HG03442 (cell line): ENCODE results near the gene TMEM221.
A peak's percentile ranks its signal among the peaks of the same experiment; 100 is the strongest.

Experiments
- ATAC-seq: cut with Tn5 transposase; IDR thresholded peaks from one replicate; pipeline ENCODE4 v1.9.1; 2021; ENCODE audit warnings: mild to moderate bottlenecking, moderate library complexity; ENCODE audit not compliant: unreplicated experiment

TMEM221 gene

GRCh38 chr19:17473041-17473440 lies 24.6 kb upstream of the TMEM221 start:
- no peak for ATAC-seq

DNA sequence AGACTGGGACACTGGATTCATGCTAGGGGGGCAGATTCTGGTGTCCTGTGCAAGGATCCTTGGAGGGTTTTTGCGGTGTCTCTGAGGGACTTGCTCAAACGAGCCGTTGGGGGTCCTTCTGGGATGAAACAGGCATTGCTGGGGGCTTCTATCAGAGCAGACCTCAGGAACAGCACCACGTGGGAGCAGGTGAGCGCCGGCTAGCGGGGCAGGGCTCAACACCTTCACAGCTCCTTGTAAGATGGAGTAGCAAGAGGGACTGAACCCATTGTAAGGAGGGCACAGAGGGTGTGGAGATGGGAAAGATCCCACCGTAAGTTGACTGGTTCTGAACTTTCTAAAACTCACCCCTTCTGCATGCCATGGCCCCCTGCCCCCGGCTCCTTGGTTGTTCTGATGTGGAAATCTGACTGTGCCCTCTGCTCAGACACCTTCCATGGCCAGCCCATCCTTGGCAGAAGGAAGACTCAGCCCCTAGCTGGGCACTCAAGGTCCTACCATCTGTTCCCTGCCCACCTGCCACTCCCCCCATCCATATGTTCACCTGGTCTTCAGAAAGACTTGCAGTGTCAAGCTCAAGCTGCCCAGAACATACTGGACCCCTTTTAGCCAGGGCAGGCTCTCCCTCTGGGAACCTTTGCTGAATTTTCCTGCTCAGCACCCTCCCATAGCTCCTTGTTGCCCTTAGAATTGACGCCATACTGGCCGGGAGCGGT lies 23.1 kb upstream of the TMEM221 start:
- ATAC-seq = no peak

- ATAC-seq = peak; percentile 68
These were observed 21.8 kb upstream of the TMEM221 start, which contains the start of gene SLC27A1 for GRCh38 chr19:17470068-17470841. TSS of gene SLC27A1 (plus strand) at chr19:17470524. CDS start at chr19:17470541, 17 bp downstream.

- ATAC-seq = peak; percentile 48
These were observed 21.1 kb upstream of the TMEM221 start for GRCh38 chr19:17469481-17470067.

- ATAC-seq = no peak
These were observed 20.6 kb upstream of the TMEM221 start for GRCh38 chr19:17469092-17469480.

DNA sequence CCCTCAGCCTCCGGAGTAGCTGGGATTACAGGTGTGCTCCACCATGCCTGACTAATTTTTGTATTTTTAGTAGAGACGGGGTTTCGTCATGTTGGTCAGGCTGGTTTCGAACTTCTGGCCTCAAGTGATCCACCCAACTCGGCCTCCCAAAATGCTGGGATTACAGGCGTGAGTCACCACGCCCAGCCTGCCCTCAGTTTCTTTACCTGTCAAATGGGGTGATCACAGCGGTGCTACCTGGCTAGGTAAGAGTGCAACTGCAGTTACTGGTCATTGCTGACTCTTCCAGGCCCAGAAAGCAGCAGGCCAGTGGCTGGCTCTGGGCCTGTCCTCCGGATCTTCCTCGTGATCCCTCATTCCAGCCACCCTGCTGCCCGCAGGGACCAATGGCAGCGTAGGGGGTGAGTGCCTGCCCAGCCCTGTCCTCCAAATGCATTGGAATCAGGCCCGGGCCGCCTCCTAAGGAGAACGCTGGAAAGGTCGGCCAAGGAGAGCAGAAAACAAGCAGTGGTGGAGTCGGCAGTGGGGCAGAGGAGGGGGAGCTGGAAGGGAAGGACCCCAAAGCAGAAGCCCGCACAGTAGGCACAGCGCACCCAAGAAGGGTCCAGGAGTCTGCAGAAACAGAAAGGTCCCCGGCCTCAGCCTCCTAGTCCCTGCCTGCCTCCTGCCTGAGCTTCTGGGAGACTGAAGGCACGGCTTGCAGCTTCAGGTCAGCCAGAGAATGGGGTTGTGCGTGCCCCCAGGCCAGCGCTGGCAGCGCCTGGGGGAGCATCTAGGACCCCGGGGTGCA lies 20.0 kb upstream of the TMEM221 start:
- ATAC-seq = no peak

DNA sequence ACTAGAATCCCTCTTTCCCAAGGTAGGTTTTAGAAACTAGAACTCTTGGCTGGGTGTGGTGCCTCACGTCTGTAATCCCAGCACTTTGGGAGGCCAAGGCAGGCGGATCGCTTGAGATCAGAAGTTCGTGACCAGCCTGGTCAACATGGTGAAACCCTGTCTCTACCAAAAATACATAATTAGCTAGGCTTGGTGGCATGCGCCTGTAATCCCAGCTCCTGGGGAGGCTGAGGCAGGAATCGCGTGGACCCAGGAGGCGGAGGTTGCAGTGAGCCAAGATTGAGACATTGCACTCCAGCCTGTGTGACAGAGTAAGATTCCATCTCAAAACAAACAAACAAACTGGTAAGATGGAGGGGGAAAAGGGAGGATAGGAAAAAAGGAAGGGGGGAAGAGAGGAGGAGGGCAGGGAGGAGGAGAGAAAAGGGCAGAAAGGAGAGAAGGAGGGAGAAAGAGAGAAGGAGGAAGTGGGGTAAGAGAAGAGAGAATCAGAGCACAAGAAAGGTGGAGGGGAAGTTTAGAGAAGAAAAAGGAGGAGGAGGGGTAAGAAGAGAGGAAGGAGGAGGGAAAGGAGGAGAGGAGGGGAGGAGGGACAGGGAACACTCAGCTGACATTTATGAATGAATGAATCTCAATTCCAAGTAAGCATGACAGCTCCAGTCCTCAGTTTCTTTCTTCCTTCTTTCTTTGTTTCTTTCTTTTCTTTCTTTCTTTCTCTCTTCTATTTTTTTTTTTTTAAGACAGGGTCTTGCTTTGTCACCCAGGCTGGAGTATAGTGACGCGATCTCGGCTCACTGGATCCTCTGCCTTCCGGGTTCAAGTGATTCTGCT lies 19.2 kb upstream of the TMEM221 start:
- no peak for ATAC-seq

- no peak for ATAC-seq
These were observed 18.0 kb upstream of the TMEM221 start for GRCh38 chr19:17466487-17466850.

DNA sequence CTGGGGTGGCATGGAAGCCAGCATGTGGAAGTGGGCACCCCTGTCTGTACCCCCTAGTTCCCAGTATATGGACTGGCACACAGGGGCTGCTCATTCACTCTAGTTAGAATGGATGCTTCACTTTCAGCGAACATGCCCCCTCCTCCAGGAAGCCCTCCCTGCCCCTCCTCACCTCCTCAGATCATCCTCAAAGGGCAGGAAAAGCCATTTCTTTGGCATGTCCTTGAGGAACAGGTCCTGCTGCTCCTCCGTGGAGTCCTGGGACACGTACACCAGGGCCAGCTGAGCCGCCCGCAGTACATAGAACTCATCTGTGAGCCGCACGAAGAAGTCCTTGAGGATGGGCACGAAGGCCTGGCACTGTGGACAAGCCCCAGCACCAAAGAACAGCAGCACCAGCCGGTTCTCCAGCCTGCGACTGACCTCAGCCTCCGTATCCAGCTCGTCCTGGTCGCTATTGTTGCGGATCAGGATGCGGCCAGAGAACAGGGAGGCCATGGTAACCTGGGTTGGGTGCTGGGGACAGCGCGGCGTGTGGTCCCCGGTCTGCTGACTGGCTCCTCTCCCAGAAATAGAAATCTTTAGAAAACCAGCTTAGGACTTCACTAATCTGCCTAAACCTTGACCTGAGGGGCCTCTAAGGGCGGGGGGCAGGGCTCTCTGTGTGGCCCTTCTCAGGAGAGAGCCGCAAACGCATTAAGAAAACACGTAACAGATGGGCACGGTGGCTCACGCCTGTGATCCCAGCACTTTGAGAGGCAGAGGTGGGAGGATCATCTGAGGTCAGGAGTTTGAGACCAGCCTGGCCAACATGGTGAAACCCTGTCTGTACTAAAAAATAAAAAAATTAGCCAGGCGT lies 12.1 kb upstream of the TMEM221 start, which contains the start of gene NXNL1:
Gene NXNL1, minus strand, starts transcription at position 555 of the 859 bp plus-strand sequence. Its CDS starts 57 bp downstream, at position 498.
- ATAC-seq = no peak

GRCh38 chr19:17458970-17459369 lies 10.5 kb upstream of the TMEM221 start:
- ATAC-seq = no peak

DNA sequence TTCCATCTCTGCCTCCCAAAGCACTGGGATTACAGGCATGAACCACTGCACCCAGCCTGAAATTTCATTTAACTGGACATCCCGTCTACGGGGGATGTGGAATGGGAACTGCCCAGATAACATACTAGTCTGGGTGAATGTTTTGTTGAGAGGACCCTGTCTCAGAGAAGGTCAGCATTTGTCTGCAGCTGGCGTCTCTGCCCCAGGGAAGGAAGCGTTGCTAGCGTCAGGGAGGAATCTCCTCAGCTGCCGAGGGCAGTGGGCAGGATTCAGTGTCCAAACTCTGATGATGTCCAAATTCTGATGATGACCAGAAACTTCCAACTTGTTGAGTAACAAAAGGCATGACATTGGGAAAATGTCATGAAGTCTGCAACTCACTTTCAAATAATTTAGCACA lies 9.1 kb upstream of the TMEM221 start:
- no peak for ATAC-seq

- ATAC-seq = no peak
These were observed 7.7 kb upstream of the TMEM221 start for GRCh38 chr19:17456127-17456526.

GRCh38 chr19:17455308-17456123 lies 7.0 kb upstream of the TMEM221 start:
- no peak for ATAC-seq

DNA sequence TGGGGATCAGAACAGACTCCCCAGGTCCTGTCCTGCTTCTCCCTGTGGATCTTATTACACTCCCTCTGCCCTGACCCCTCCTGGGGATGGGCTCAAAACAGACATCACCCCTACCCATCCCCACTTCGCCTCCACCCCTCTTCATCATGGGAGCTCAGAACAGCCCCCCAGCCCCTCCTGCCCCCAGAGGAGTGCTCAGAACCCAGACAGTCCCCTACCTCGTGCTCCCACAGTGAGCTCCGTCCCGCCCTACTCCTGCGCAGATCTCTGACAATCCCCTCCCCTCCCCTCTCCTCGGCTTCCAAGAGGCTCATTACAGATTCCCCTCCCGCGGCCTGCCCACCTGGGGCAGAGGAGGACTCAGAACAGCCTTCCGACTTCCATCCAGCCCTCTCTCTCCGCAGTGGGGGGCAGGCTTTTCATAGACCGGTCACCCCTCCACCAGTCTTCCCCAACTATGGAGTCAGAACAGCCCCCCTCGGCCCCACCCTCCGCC lies 6.2 kb upstream of the TMEM221 start:
- ATAC-seq = no peak

DNA sequence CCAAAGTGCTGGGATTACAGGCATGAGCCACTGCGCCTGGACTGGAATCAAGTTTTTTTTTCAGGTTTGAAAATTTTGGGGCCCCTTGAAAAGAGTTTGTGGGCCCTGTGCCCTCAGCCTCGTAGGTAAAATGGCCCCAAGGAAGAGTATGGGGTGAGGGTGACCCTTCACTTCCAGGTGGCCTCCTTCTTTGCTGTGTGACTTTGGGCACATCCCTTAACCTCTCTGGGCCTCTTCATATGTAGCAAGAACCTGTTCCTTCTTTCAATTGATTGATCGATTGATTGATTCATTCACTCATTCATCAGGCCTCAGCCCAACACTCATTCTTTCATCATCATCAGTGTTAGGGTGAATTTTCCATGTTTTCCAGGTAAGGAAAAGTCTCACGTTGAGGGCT lies 3.4 kb upstream of the TMEM221 start:
- no peak for ATAC-seq

DNA sequence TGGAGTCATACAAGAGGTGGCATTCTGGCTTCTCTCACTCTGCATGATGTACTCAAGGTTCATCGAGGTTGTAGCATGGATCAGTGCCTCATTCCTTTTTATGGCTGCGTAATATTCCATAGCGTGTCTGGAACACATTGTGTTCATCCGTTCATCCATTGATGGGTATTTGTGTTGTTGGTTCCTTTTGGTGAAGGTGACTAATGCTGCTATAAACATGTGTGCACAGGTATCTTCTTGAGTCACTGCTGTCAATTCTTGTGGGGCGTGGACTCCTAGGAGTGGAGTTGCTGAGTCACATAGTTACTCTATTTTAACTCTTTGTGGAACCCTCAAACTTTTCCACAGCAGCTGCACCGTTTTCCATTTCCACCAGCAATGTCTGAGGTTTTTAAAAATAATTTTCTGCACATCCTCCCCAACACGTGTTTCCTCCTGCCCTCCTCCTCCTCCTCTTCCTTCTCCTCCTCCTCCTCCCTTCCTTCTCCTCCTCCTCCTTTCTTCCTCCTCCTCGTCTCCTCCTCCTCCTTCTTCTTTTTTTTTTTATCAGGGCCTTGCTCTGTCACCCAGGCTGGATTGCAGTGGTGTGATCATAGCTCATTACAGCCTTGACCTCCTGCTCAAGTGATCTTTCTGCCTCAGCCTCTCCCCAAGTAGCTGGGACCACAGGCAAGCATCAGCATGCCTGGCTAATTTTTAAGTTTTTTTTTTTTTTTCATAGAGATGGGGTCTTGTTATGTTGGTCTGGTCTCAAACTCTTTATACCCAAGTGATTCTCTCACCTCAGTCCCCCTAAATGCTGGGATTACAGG lies 2.0 kb upstream of the TMEM221 start:
- ATAC-seq = no peak

- no peak for ATAC-seq
These were observed 751 bp downstream of the TMEM221 start for GRCh38 chr19:17447704-17448130.
